ENCODE measurements around the gene TTC6. TPM values are rescaled to one million over a fixed set of nuclear protein-coding genes. Genes with fewer than 3 reads are reported as not detected.

TTC6 gene
- total RNA-seq, 2 experiments from 2014 or later: not detected

GRCh38 chr14:37587131-37587803, 8.2 kb upstream of the TTC6 start:
- H3K36me3 Mint-ChIP-seq (ENCODE audit: low read depth): peaks cover 8% of the 10 kb centered on the region
- DNase-seq: no peak
- H3K4me3 Mint-ChIP-seq: no peak overlapping the region
- intact Hi-C loops (cut with micrococcal nuclease): loop anchor here (5.0 kb wide), 1 partner anchor 620 kb away; the partner anchor contains the start of gene SSTR1
- H3K9me3 Mint-ChIP-seq: no peaks in the 10 kb centered on the region
- CTCF ChIA-PET: interaction anchor here (1.1 kb wide), 1 partner anchor 15 kb away, joined by 4 read pairs; no protein-coding TSS in a partner anchor
- H3K27ac Mint-ChIP-seq: no peak overlapping the region
- peaks cover 69% of the 10 kb centered on the region for H3K27me3 Mint-ChIP-seq (ENCODE audit: low read depth)
- no peaks in the 10 kb centered on the region for H3K4me1 Mint-ChIP-seq (ENCODE audit: low read depth)

GRCh38 chr14:37587881-37588666, 7.4 kb upstream of the TTC6 start:
- Mint-ChIP-seq H3K4me3 (no peak overlapping the region), H3K9me3 (peaks cover 2% of the 10 kb centered on the region), H3K36me3 (ENCODE audit: low read depth) (peaks cover 13% of the 10 kb centered on the region), H3K4me1 (ENCODE audit: low read depth) (peaks cover 4% of the 10 kb centered on the region), H3K27me3 (ENCODE audit: low read depth) (peaks cover 70% of the 10 kb centered on the region), H3K27ac (no peak overlapping the region)
- CTCF ChIA-PET: no interaction called here
- intact Hi-C loops (cut with micrococcal nuclease): loop anchor here (5.0 kb wide), 1 partner anchor 619 kb away; the partner anchor contains the start of gene SSTR1
- no peak for DNase-seq

GRCh38 chr14:37588667-37588955, 6.8 kb upstream of the TTC6 start:
- CTCF ChIA-PET: no interaction called here
- H3K4me1 Mint-ChIP-seq (ENCODE audit: low read depth): peaks cover 4% of the 10 kb centered on the region
- intact Hi-C loops (cut with micrococcal nuclease): loop anchor here (5.0 kb wide), 1 partner anchor 619 kb away; the partner anchor contains the start of gene SSTR1
- peaks cover 13% of the 10 kb centered on the region for H3K36me3 Mint-ChIP-seq (ENCODE audit: low read depth)
- H3K9me3 Mint-ChIP-seq: peaks cover 2% of the 10 kb centered on the region
- no peak overlapping the region for H3K4me3 Mint-ChIP-seq
- no peak overlapping the region for H3K27ac Mint-ChIP-seq
- H3K27me3 Mint-ChIP-seq (ENCODE audit: low read depth): peaks cover 73% of the 10 kb centered on the region
- DNase-seq: no peak

- intact Hi-C loops (cut with micrococcal nuclease): loop anchor here (5.0 kb wide), 1 partner anchor 618 kb away; the partner anchor contains the start of gene SSTR1
- CTCF ChIA-PET: no interaction called here
- no peak overlapping the region for H3K27ac Mint-ChIP-seq
- H3K27me3 Mint-ChIP-seq (ENCODE audit: low read depth): peaks cover 79% of the 10 kb centered on the region
- no peak overlapping the region for H3K4me3 Mint-ChIP-seq
- peaks cover 15% of the 10 kb centered on the region for H3K36me3 Mint-ChIP-seq (ENCODE audit: low read depth)
- H3K9me3 Mint-ChIP-seq: peaks cover 2% of the 10 kb centered on the region
- DNase-seq: no peak
- peaks cover 7% of the 10 kb centered on the region for H3K4me1 Mint-ChIP-seq (ENCODE audit: low read depth)
Measured at GRCh38 chr14:37588956-37589714, 6.3 kb upstream of the TTC6 start.

GRCh38 chr14:37589715-37590427, 5.6 kb upstream of the TTC6 start:
- intact Hi-C loops (cut with micrococcal nuclease): loop anchor here (5.0 to 10.0 kb wide), 3 partner anchors 617 to 1655 kb away; partner anchors contain the start of gene SSTR1
- H3K4me1 Mint-ChIP-seq (ENCODE audit: low read depth): peaks cover 9% of the 10 kb centered on the region

GRCh38 chr14:37590428-37591139, 4.8 kb upstream of the TTC6 start:
- Mint-ChIP-seq H3K4me1 (ENCODE audit: low read depth) (peaks cover 10% of the 10 kb centered on the region), H3K9me3 (peaks cover 2% of the 10 kb centered on the region), H3K27me3 (ENCODE audit: low read depth) (peaks cover 74% of the 10 kb centered on the region), H3K36me3 (ENCODE audit: low read depth) (peaks cover 15% of the 10 kb centered on the region), H3K27ac (no peak overlapping the region), H3K4me3 (no peak overlapping the region)
- CTCF ChIA-PET: no interaction called here
- DNase-seq: no peak
- intact Hi-C loops (cut with micrococcal nuclease): loop anchor here (10.0 kb wide), 2 partner anchors 1434 to 1656 kb away; no protein-coding TSS in a partner anchor

More at GRCh38 chr14:37589715-37590427, 5.6 kb upstream of the TTC6 start:
- Mint-ChIP-seq H3K36me3 (ENCODE audit: low read depth) (peaks cover 17% of the 10 kb centered on the region), H3K4me3 (no peak overlapping the region), H3K9me3 (peaks cover 2% of the 10 kb centered on the region), H3K27ac (no peak overlapping the region), H3K27me3 (ENCODE audit: low read depth) (peaks cover 80% of the 10 kb centered on the region)
- CTCF ChIA-PET: no interaction called here
- no peak for DNase-seq

DNA sequence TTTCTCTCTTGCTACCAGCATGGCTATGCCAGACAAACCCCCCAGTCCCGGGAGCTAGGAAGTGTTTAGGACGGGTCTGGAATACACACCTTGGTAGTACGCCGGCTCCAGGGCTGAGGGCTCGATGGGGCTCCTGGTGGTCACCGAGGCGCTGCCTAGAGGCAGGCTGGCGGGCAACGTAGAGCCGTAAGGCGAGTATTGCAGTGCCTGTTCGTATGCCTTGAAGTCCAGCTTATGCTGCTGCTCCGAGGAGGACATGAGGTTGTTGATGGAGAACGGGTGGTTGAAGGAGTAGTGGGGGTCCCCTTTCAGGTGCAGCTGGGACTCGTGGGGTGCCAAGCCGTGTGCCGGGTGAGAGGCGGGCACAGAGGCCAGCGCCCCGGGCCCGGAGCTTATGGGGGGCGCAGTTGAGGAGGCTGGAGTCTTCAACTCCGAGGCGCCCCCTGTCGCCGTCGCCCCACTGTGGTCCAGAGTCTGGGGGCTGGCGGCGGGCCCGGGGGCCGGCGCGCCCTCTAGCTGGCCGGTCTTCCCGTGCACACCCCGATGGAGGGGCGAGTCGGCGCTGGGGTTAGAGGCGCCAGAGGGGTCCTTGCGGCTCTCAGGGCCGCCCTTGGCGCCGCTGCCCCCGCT, 4.0 kb upstream of the TTC6 start:
- Mint-ChIP-seq H3K9me3 (peaks cover 3% of the 10 kb centered on the region), H3K4me1 (ENCODE audit: low read depth) (peaks cover 18% of the 10 kb centered on the region), H3K36me3 (ENCODE audit: low read depth) (peaks cover 15% of the 10 kb centered on the region), H3K27me3 (ENCODE audit: low read depth) (peaks cover 71% of the 10 kb centered on the region), H3K27ac (no peak overlapping the region), H3K4me3 (no peak overlapping the region)
- DNase-seq: no peak
- intact Hi-C loops (cut with micrococcal nuclease): loop anchor here (10.0 kb wide), 2 partner anchors 1433 to 1657 kb away; no protein-coding TSS in a partner anchor
- CTCF ChIA-PET: no interaction called here

GRCh38 chr14:37591941-37592481, 3.4 kb upstream of the TTC6 start:
- Mint-ChIP-seq H3K27me3 (ENCODE audit: low read depth) (peaks cover 73% of the 10 kb centered on the region), H3K4me3 (no peak overlapping the region), H3K27ac (no peak overlapping the region), H3K4me1 (ENCODE audit: low read depth) (peaks cover 21% of the 10 kb centered on the region), H3K9me3 (peaks cover 4% of the 10 kb centered on the region), H3K36me3 (ENCODE audit: low read depth) (peaks cover 15% of the 10 kb centered on the region)
- DNase-seq: no peak
- CTCF ChIA-PET: no interaction called here
- intact Hi-C loops (cut with micrococcal nuclease): loop anchor here (10.0 kb wide), 2 partner anchors 1433 to 1657 kb away; no protein-coding TSS in a partner anchor

DNA sequence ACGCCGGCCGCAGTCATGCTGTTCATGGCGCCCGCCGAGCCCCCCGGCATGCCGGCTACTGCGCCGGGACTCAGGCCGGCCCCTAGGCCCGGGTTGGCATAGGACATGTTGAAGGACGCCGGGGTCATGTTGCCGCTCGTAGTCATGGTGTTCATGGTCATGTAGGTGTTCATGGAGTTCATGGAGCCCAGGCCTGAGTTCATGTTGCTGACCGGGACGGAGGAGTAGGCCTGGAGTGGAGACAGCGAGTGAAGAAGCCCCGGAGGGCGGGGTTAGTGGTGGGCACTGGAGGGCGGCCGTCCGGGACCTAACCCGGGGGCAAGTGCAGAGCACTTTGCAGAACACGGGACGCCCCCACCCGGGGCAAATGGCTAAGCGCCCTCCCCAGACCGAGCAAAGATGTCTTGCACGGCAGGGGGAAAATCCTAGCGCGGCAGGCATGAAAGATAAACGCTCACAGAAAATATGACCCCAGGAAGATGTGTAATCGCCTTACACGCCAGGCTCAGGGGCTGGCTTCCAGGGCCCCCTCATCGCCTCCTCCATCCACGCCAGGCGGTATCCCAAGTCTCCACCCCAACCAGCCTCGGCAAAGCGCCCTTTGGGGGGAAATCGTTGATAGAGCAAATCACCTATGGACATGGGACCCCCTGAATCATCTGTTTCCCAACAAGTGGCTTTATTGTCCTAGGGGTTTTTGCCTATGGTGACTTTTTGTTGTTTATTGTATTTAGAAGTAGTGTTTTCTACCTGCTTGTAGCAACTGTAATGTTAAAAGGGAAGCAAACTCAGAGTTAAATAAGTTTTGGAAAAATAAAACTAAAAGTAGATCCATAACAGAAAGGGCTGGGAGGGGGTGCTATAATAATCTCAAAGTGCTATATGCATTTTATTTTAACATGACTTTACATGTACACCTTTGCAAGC, 2.7 kb upstream of the TTC6 start:
- no peak for DNase-seq
- CTCF ChIA-PET: no interaction called here
- Mint-ChIP-seq H3K9me3 (peaks cover 4% of the 10 kb centered on the region), H3K4me3 (no peak overlapping the region), H3K36me3 (ENCODE audit: low read depth) (peaks cover 15% of the 10 kb centered on the region), H3K4me1 (ENCODE audit: low read depth) (peaks cover 24% of the 10 kb centered on the region), H3K27me3 (ENCODE audit: low read depth) (peaks cover 72% of the 10 kb centered on the region), H3K27ac (no peak overlapping the region)
- intact Hi-C loops (cut with micrococcal nuclease): loop anchor here (10.0 kb wide), 2 partner anchors 1432 to 1658 kb away; no protein-coding TSS in a partner anchor

Data from activated naive CD4-positive, alpha-beta T cell treated with anti-CD3 and anti-CD28 coated beads for 36 hours (primary cell).